H1 (cell line): ENCODE measurements around the gene MTMR1. TPM values are rescaled to one million over a fixed set of nuclear protein-coding genes. Genes with fewer than 3 reads are reported as not detected.

Source experiments
- CTCF ChIA-PET: fragments of 300-600 bp; sonication (Branson Sonifier 250); formaldehyde crosslinking; loops from one replicate; lab custom pipeline; 2021; ENCODE audit not compliant: partially characterized antibody; lab: Charles Lee
- POLR2A ChIA-PET: fragments of 300-600 bp; sonication (Branson Sonifier 250); formaldehyde crosslinking; loops from one replicate; lab custom pipeline; 2021; ENCODE audit warnings: inconsistent platforms; ENCODE audit not compliant: partially characterized antibody; lab: Charles Lee
- DNase-seq, 2 experiments: peaks; one replicate each; pipeline versions ENCODE4 v3.0.0 to v3.0.0-alpha.2; 2010 to 2022; ENCODE audit warnings: low spot score in 2 of 2, low read depth in 1 of 2, mixed read lengths in 1 of 2
- FAIRE-seq: peaks from 2 replicates; lab custom pipeline; 2011; peaks lifted over from hg19 to GRCh38; lab: Jason Lieb, UNC
- H2AFZ ChIP-seq: 2 replicates; pipeline ENCODE4 v1.8.1; 2012; ENCODE audit warnings: low read length, inconsistent platforms
- H2AK5ac ChIP-seq: 2 replicates; pipeline ENCODE4 v1.6.1; 2013; ENCODE audit warnings: low read depth, low read length
- H2BK120ac ChIP-seq: replicated peaks from 2 replicates; pipeline ENCODE3; 2013; ENCODE audit warnings: low read depth, low read length, inconsistent platforms
- H2BK12ac ChIP-seq: 2 replicates; pipeline ENCODE4 v1.6.1; 2013; ENCODE audit warnings: low read depth, low read length
- H2BK15ac ChIP-seq: 2 replicates; pipeline ENCODE4 v1.6.1; 2013; ENCODE audit warnings: low read length
- H2BK20ac ChIP-seq: 2 replicates; pipeline ENCODE4 v1.6.1; 2013; ENCODE audit warnings: low read length
- H2BK5ac ChIP-seq: 2 replicates; pipeline ENCODE4 v1.6.1; 2013; ENCODE audit warnings: low read depth, low read length
- H3K14ac ChIP-seq: 2 replicates; pipeline ENCODE4 v1.6.1; 2013; ENCODE audit warnings: inconsistent platforms; ENCODE audit not compliant: insufficient read length
- H3K18ac ChIP-seq: 2 replicates; pipeline ENCODE4 v1.6.1; 2013; ENCODE audit warnings: low read length; ENCODE audit errors: extremely low read depth
- H3K23ac ChIP-seq: 2 replicates; pipeline ENCODE4 v1.6.1; 2013; ENCODE audit warnings: inconsistent platforms; ENCODE audit not compliant: insufficient read length
- H3K23me2 ChIP-seq: 2 replicates; pipeline ENCODE4 v1.6.1; 2013; ENCODE audit warnings: low read depth, low read length
- H3K27ac ChIP-seq: 2 replicates; pipeline ENCODE4 v1.6.1; 2011; ENCODE audit warnings: low read depth, low read length, inconsistent platforms
- H3K27me3 ChIP-seq, 4 experiments: replicated peaks in 1 of 4; 1 replicate in 1 of 4; 2 replicates in 3 of 4; pipeline versions ENCODE4 v1.6.1 to v1.8.1; 2011 to 2013; ENCODE audit warnings: low read length in 3 of 4, mild to moderate bottlenecking in 3 of 4, inconsistent platforms in 2 of 4, mixed read lengths in 2 of 4, moderate library complexity in 1 of 4; ENCODE audit not compliant: control insufficient read depth in 3 of 4, insufficient read depth in 3 of 4; ENCODE audit errors: extremely low read depth in 1 of 4
- H3K36me3 ChIP-seq, 4 experiments: 2 replicates each; pipeline versions ENCODE4 v1.6.1 to v1.8.1; 2011 to 2013; ENCODE audit warnings: mild to moderate bottlenecking in 4 of 4, low read length in 3 of 4, moderate library complexity in 2 of 4, control low read depth in 1 of 4, inconsistent platforms in 1 of 4; ENCODE audit not compliant: insufficient read depth in 4 of 4, control insufficient read depth in 2 of 4
- H3K4ac ChIP-seq: replicated peaks from 2 replicates; pipeline ENCODE3; 2013; ENCODE audit warnings: low read length, low read depth, mixed read lengths, inconsistent platforms; ENCODE audit not compliant: insufficient read length
- H3K4me1 ChIP-seq, 4 experiments: replicated peaks in 1 of 4; 1 replicate in 1 of 4; 2 replicates in 3 of 4; pipeline versions ENCODE4 v1.6.1 to v1.8.1; 2011 to 2013; ENCODE audit warnings: low read length in 3 of 4, inconsistent platforms in 2 of 4, mixed read lengths in 1 of 4; ENCODE audit not compliant: insufficient read depth in 4 of 4, control insufficient read depth in 3 of 4
- H3K4me2 ChIP-seq, 2 experiments: 2 replicates each; pipeline versions ENCODE4 v1.6.1 to v1.8.1; 2011 to 2013; ENCODE audit warnings: low read depth in 2 of 2, low read length in 2 of 2, control low read depth in 1 of 2, inconsistent platforms in 1 of 2, mild to moderate bottlenecking in 1 of 2; ENCODE audit not compliant: insufficient read depth in 1 of 2
- H3K4me3 ChIP-seq, 4 experiments: fragments of 200-600, 300-600 bp in 1 of 4; sonication (generic), shearing (Covaris generic), sonication (Bioruptor Twin) in 1 of 4; 2 replicates each; pipeline versions ENCODE4 v1.5.1 to v1.8.1; 2011 to 2016; ENCODE audit warnings: low read length in 4 of 4, low read depth in 3 of 4, control low read depth in 2 of 4, inconsistent platforms in 2 of 4, mild to moderate bottlenecking in 2 of 4, mixed read lengths in 1 of 4, moderate library complexity in 1 of 4; ENCODE audit not compliant: insufficient read depth in 2 of 4; ENCODE audit errors: extremely low read depth in 1 of 4
- H3K56ac ChIP-seq: replicated peaks from 2 replicates; pipeline ENCODE3; 2013; ENCODE audit warnings: low read depth, mild to moderate bottlenecking, mixed read lengths, low read length, inconsistent platforms; ENCODE audit not compliant: insufficient read length
- H3K79me1 ChIP-seq: 2 replicates; pipeline ENCODE4 v1.6.1; 2013; ENCODE audit warnings: low read depth, low read length, control low read depth
- H3K79me2 ChIP-seq, 2 experiments: 2 replicates each; pipeline versions ENCODE4 v1.6.1 to v1.8.1; 2012 to 2013; ENCODE audit warnings: low read length in 2 of 2, mild to moderate bottlenecking in 2 of 2, inconsistent platforms in 1 of 2; ENCODE audit not compliant: insufficient read depth in 2 of 2, control insufficient read depth in 1 of 2
- H3K9ac ChIP-seq, 4 experiments: replicated peaks in 1 of 4; 1 replicate in 1 of 4; 2 replicates in 3 of 4; pipeline versions ENCODE4 v1.6.1 to v1.8.1; 2011 to 2013; ENCODE audit warnings: low read depth in 3 of 4, low read length in 3 of 4, control low read depth in 2 of 4, mild to moderate bottlenecking in 2 of 4, moderate library complexity in 2 of 4, inconsistent platforms in 1 of 4; ENCODE audit errors: extremely low read depth in 1 of 4
- H3K9me3 ChIP-seq, 2 experiments: 2 replicates each; pipeline versions ENCODE4 v1.6.1 to v1.8.1; 2012 to 2013; ENCODE audit warnings: mild to moderate bottlenecking in 2 of 2, moderate library complexity in 2 of 2, control low read depth in 1 of 2, inconsistent platforms in 1 of 2, low read depth in 1 of 2, low read length in 1 of 2, mixed read lengths in 1 of 2; ENCODE audit not compliant: insufficient read depth in 2 of 2
- H4K20me1 ChIP-seq, 2 experiments: replicated peaks in 1 of 2; 2 replicates each; pipeline versions ENCODE3 to v1.8.1; 2011 to 2013; ENCODE audit warnings: inconsistent platforms in 2 of 2, low read length in 2 of 2, mild to moderate bottlenecking in 1 of 2; ENCODE audit not compliant: insufficient read depth in 2 of 2, control insufficient read depth in 1 of 2
- H4K5ac ChIP-seq: 2 replicates; pipeline ENCODE4 v1.6.1; 2013; ENCODE audit warnings: low read length, low read depth, mixed read lengths, inconsistent platforms; ENCODE audit not compliant: insufficient read length
- H4K8ac ChIP-seq: 2 replicates; pipeline ENCODE4 v1.8.0; 2013; ENCODE audit warnings: mild to moderate bottlenecking, moderate library complexity, low read length, inconsistent platforms; ENCODE audit not compliant: insufficient read depth; ENCODE audit errors: extremely low read depth
- H4K91ac ChIP-seq: replicated peaks from 2 replicates; pipeline ENCODE3; 2013; ENCODE audit warnings: low read length, mixed read lengths, inconsistent platforms; ENCODE audit not compliant: insufficient read length
- FOSL1 ChIP-seq: IDR thresholded peaks from 2 replicates; pipeline ENCODE4 v1.6.1; 2011; ENCODE audit warnings: mild to moderate bottlenecking, low read depth, low read length, moderate library complexity; ENCODE audit not compliant: insufficient read depth
- HDAC2 ChIP-seq, 2 experiments: fragments of 300-600 bp in 1 of 2; sonication (generic) in 1 of 2; IDR thresholded peaks; 2 replicates each; pipeline ENCODE4 v1.6.1; 2011 to 2012; ENCODE audit warnings: low read depth in 2 of 2, low read length in 2 of 2, mild to moderate bottlenecking in 2 of 2, moderate library complexity in 2 of 2, borderline replicate concordance in 1 of 2, inconsistent platforms in 1 of 2
- HDAC6 ChIP-seq: IDR thresholded peaks from one replicate; pipeline ENCODE4 v1.7.1; 2012; ENCODE audit warnings: low read depth, mild to moderate bottlenecking, inconsistent platforms, low read length, moderate library complexity
- JUN ChIP-seq: IDR thresholded peaks from 2 replicates; pipeline ENCODE4 v1.6.1; 2011; ENCODE audit warnings: low read depth, mild to moderate bottlenecking, improper control_type of control experiment, low read length
- JUND ChIP-seq: IDR thresholded peaks from 2 replicates; pipeline ENCODE4 v1.6.1; 2011; ENCODE audit warnings: mild to moderate bottlenecking, improper control_type of control experiment, low read length
- KDM5A ChIP-seq: fragments of 200-600 bp; IDR thresholded peaks from 2 replicates; pipeline ENCODE4 v1.7.1; 2012; ENCODE audit warnings: mild to moderate bottlenecking, low read length, inconsistent platforms, mixed read lengths
- POLR2A ChIP-seq, 2 experiments: IDR thresholded peaks; 1 replicate in 1 of 2; 2 replicates in 1 of 2; pipeline ENCODE4 v1.6.1; 2011; ENCODE audit warnings: low read depth in 2 of 2, low read length in 2 of 2, mild to moderate bottlenecking in 2 of 2; ENCODE audit errors: control extremely low read depth in 1 of 2
- RXRA ChIP-seq: IDR thresholded peaks from 2 replicates; pipeline ENCODE4 v1.6.1; 2011; ENCODE audit warnings: low read depth, mild to moderate bottlenecking, low read length, moderate library complexity; ENCODE audit not compliant: insufficient read depth
- SP1 ChIP-seq: IDR thresholded peaks from 2 replicates; pipeline ENCODE4 v1.6.1; 2011; ENCODE audit warnings: low read depth, low read length
- SP4 ChIP-seq: IDR thresholded peaks from 2 replicates; pipeline ENCODE4 v1.6.1; 2012; ENCODE audit warnings: low read length, inconsistent platforms
- SRF ChIP-seq: IDR thresholded peaks from 2 replicates; pipeline ENCODE4 v1.6.1; 2011; ENCODE audit warnings: mild to moderate bottlenecking, low read depth, low read length, moderate library complexity
- SUZ12 ChIP-seq: fragments of 200-600 bp; sonication (generic); IDR thresholded peaks from 2 replicates; pipeline ENCODE4 v1.6.1; 2012; ENCODE audit warnings: mild to moderate bottlenecking, inconsistent platforms, low read length, moderate library complexity, mixed read lengths
- TAF1 ChIP-seq: IDR thresholded peaks from 2 replicates; pipeline ENCODE4 v1.6.1; 2011; ENCODE audit warnings: mild to moderate bottlenecking, low read depth, low read length
- TAF7 ChIP-seq: optimal IDR thresholded peaks from 2 replicates; pipeline ENCODE3; 2011; ENCODE audit warnings: low read depth, mild to moderate bottlenecking, inconsistent platforms, low read length, moderate library complexity, borderline replicate concordance
- TCF12 ChIP-seq: IDR thresholded peaks from 2 replicates; pipeline ENCODE4 v1.6.1; 2011; ENCODE audit warnings: low read depth, mild to moderate bottlenecking, low read length
- USF2 ChIP-seq: IDR thresholded peaks from 2 replicates; pipeline ENCODE4 v1.6.1; 2011; ENCODE audit warnings: low read length, improper control_type of control experiment
- polyA plus RNA-seq, 7 experiments: library from polyadenylated mRNA; depleted of rRNA in 3 of 7; stranded (reverse) in 5 of 7; unstranded in 2 of 7; fragments of >200 nt in 5 of 7; fragments of 200-250 nt in 2 of 7; gene quantifications; 1 replicate in 5 of 7; 2 replicates in 1 of 7; 4 replicates in 1 of 7; pipeline versions ENCODE4 v1.2.1 to v1.2.3, GENCODE V29; 2011 to 2013; ENCODE audit warnings: missing spikeins in 2 of 7, mixed read lengths in 2 of 7
- total RNA-seq: library from RNA; stranded (reverse); fragmentation: NEBNext Ultra II Directional; extraction: Animal tissue kit (Norgen Biotek cat#: 25700); gene quantifications from 2 replicates; pipeline ENCODE4 v1.2.1, GENCODE V29; 2021

Gene MTMR1
- total and polyA plus RNA-seq, 2 of the 8 experiments (the other 6 are each of a cell fraction or from before 2014, with no cell fraction given), result 15.1 to 23.8 TPM

GRCh38 chrX:150703695-150703974 is 10.4 kb downstream of the MTMR1 start:
- Histone ChIP-seq H3K14ac (no peak overlapping the region), H3K4ac (no peak overlapping the region), H3K23ac (no peak overlapping the region), H2BK15ac (no peak overlapping the region), H3K9me3 (no peaks in the 10 kb centered on the region), H4K20me1 (no peaks in the 10 kb centered on the region), H2BK5ac (no peak overlapping the region), H4K5ac (no peak overlapping the region), H2AFZ (no peak overlapping the region), H3K4me2 (no peak overlapping the region), H3K56ac (no peak overlapping the region), H2BK120ac (no peak overlapping the region), H3K9ac (no peak overlapping the region), H3K79me2 (no peaks in the 10 kb centered on the region), H3K18ac (no peak overlapping the region), H2AK5ac (no peak overlapping the region), H3K4me3 (no peak overlapping the region), H3K27me3 (no peaks in the 10 kb centered on the region), H4K8ac (no peak overlapping the region), H2BK20ac (no peak overlapping the region), H3K36me3 (no peaks in the 10 kb centered on the region; a peak in 2 of 8 replicates), H4K91ac (no peak overlapping the region), H2BK12ac (no peak overlapping the region), H3K27ac (no peak overlapping the region), H3K23me2 (no peaks in the 10 kb centered on the region), H3K4me1 (peaks cover 0 to 2% (median 0%) of the 10 kb centered on the region in 4 experiments; a peak in 1 of 7 replicates), H3K79me1 (no peaks in the 10 kb centered on the region)
- no peak for FAIRE-seq
- DNase-seq, result no peak
- POLR2A ChIA-PET, result no interaction called here
- TF ChIP-seq TAF7 (no peak), USF2 (no peak), KDM5A (no peak), TCF12 (no peak), JUN (no peak), HDAC2 (IDR thresholded peaks at IDR 0.05; ENCODE audit: borderline replicate concordance in 1 of 2, low read depth in 2 of 2, low read length in 2 of 2) (no peak), FOSL1 (no peak), HDAC6 (no peak), SP4 (no peak), SP1 (no peak), JUND (no peak), SUZ12 (no peak), RXRA (no peak), SRF (no peak), TAF1 (no peak), POLR2A (IDR thresholded peaks at IDR 0.05; ENCODE audit: control extremely low read depth in 1 of 2, low read depth in 2 of 2, low read length in 2 of 2) (no peak)
- CTCF ChIA-PET, result interaction anchor here (1.5 kb wide), 1 partner anchor 13 kb away, joined by 3 read pairs; no protein-coding TSS in a partner anchor
